LNCAP (cell line): ENCODE data around the gene BCL11A.

Source experiments
- CTCF ChIP-seq: fragments of 450-650 bp; IDR thresholded peaks from 2 replicates; pipeline ENCODE4 v1.5.1; 2017; ENCODE audit warnings: mild to moderate bottlenecking

Gene BCL11A

DNA sequence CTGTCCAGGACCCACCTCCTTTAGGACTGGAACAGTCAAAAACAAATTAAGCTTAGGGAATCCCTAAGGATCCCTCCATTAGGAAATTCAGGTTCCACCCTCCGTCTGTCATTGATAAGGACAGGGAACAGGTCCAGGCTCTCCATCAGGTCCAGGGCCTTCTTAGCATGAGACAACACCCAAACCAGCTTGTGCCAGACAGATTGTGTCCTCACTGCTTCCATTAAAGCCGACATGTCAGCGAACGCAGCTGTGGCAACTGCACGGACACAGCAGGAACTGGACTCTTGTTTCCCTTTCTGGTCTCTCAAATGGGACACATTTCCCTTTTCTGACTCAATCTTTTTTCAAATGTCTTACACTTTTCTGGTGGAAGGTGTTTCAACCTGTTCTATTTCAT, 81.4 kb downstream of the BCL11A start:
- TF ChIP-seq CTCF = no peak

- TF ChIP-seq CTCF = no peak
Measured at GRCh38 chr2:60470340-60470739, 83.1 kb downstream of the BCL11A start.

DNA sequence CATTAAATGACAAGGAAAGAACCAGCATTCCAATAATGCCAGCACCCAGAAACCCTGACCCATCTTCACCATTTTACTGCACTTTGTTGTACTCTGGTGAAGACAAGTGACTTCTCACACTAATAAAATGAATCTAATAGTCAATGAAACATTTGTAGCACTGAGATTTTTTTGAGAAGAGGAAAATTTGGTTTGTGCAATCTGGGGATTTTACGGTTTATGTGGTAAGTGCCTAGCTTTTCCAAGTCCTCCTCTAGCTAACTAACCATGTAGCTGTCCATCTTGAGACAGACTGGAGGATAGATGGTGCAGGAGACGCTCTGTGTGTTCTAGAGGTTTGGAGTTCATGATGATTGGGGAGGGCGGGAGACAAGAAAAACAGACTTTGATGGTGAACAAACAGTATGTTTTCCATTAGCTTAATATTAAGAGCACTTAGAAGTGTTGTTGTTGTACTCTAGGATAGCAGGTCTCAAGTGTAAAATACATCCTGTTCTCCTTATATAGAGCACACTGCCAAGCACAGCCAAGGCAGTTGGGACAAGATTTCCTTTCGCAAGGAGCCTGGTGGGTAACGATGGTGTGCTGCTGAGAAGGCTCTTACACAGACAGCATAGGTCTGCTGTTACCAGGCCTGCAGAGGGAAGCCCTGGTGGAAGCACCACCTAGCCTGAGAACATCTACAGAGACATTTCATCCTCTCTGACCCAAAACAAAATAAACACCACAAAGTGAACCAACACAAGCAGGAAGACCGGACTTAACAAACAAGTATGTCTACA, 83.7 kb downstream of the BCL11A start:
- no peak for TF ChIP-seq CTCF

DNA sequence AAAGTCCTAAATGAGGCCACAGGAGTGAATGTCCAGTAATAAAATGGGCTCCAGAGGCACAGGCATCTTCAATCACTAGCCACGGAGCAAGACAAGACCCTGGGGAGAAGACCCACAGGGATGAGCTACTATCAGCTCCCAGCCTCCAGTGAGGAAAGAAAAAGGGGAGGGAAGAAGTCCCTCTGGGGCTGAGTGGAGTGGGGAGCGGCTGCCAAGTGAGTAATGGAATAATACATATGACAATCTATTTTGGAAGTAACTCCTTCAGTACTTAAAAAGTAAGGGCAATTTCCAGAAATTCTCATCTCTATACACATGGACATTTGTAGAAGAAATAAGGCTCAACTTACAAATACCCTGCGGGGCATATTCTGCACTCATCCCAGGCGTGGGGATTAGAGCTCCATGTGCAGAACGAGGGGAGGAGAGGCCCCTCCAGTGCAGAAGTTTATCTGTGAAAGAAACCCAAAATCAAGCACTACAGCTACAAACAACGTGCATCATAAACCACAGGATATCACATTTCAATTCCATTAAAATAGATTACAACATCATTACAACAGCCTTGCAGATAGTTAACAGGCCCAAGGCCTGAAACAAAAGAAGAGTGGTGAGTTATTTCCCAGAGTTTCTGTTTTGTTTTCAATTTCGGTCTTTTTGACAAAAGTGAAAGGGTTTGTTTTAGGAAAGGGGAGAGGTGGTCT, 84.9 kb downstream of the BCL11A start:
- TF ChIP-seq CTCF = no peak

GRCh38 chr2:60466161-60466702, 87.2 kb downstream of the BCL11A start:
- no peak for TF ChIP-seq CTCF

GRCh38 chr2:60465736-60466135, 87.7 kb downstream of the BCL11A start:
- TF ChIP-seq CTCF = no peak

DNA sequence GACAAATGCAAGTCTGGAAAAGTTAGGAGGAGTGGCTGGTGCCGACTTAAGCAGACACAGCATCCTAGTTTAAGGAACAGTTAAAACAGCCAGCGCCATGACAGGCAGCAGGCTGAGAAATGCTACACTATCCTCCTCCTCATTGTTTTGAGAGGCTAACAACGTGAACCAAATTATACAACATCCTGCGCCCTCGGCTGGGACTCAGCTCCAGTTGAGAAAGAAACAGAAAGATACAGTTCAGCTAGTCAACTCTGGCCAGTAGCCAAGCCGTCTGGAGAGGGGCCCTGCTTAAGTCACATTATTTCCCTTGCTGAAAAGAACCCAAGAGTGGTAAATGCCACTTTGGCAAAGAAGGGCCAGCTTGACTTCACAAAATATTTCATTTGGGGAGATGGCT, 90.2 kb downstream of the BCL11A start:
- TF ChIP-seq CTCF = no peak
